Natural killer cell treated with Interleukin-12 subunit alpha and Interleukin-12 subunit beta and Interleukin-15 and Interleukin-18, amount 100 ng/mL, for 72 hours (primary cell): ENCODE measurements around the gene ACAD11. TPM values are rescaled to one million over a fixed set of nuclear protein-coding genes. Genes with fewer than 3 reads are reported as not detected.

Source experiments
- ATAC-seq, 2 donors: fragments of 150-1000 bp; cut with Tn5 transposase in 1 of 2; sonication (Bioruptor Pico), chemical (Tn5 transposase) in 1 of 2; 2 replicates each; pipeline ENCODE4 v1.10.0; 2021
- DNase-seq: peaks from one replicate; pipeline ENCODE4 v3.0.0; 2022; ENCODE audit warnings: low spot score
- H3K27ac Mint-ChIP-seq, 2 donors: 1 replicate in 1 of 2; 2 replicates in 1 of 2; pipeline ENCODE4 v1.8.0; 2022; ENCODE audit warnings: mixed read lengths in 2 of 2, mild to moderate bottlenecking in 1 of 2, moderate library complexity in 1 of 2
- H3K27me3 Mint-ChIP-seq, 2 donors: 1 replicate in 1 of 2; 2 replicates in 1 of 2; pipeline ENCODE4 v1.8.0; 2022; ENCODE audit warnings: mixed read lengths in 2 of 2
- H3K36me3 Mint-ChIP-seq: one replicate; pipeline ENCODE4 v1.8.0; 2022; ENCODE audit warnings: mixed read lengths
- H3K4me1 Mint-ChIP-seq, 2 donors: 1 replicate in 1 of 2; 2 replicates in 1 of 2; pipeline ENCODE4 v1.8.0; 2022; ENCODE audit warnings: low read depth in 2 of 2, mixed read lengths in 2 of 2, mild to moderate bottlenecking in 1 of 2
- H3K4me3 Mint-ChIP-seq: one replicate; pipeline ENCODE4 v1.8.0; 2022; ENCODE audit warnings: mixed read lengths
- H3K9me3 Mint-ChIP-seq: 2 replicates; pipeline ENCODE4 v1.8.0; 2022; ENCODE audit warnings: mixed read lengths
- total RNA-seq, 2 donors: library from RNA; stranded (reverse); gene quantifications; one replicate each; pipeline ENCODE4 v1.2.3, GENCODE V29; 2022

Gene ACAD11
- total RNA-seq, 2 donors from 2014 or later, result 9.3 to 11.5 TPM

GRCh38 chr3:132521901-132522300 is 137.7 kb downstream of the ACAD11 start:
- no peaks in the 10 kb centered on the region for H3K9me3 Mint-ChIP-seq
- DNase-seq, result no peak
- ATAC-seq, result no peak
- peaks cover 13% of the 10 kb centered on the region for H3K36me3 Mint-ChIP-seq
- H3K27ac Mint-ChIP-seq, result no peak overlapping the region
- H3K4me1 Mint-ChIP-seq, result no peaks in the 10 kb centered on the region
- no peaks in the 10 kb centered on the region for H3K27me3 Mint-ChIP-seq
- no peak overlapping the region for H3K4me3 Mint-ChIP-seq

- ATAC-seq, result no peak
- H3K9me3 Mint-ChIP-seq, result no peaks in the 10 kb centered on the region
These were observed 139.7 kb downstream of the ACAD11 start for GRCh38 chr3:132519914-132520313.

GRCh38 chr3:132517311-132517710 is 142.3 kb downstream of the ACAD11 start:
- Mint-ChIP-seq H3K27me3 (no peaks in the 10 kb centered on the region), H3K27ac (no peak overlapping the region), H3K4me3 (no peak overlapping the region), H3K4me1 (no peaks in the 10 kb centered on the region), H3K36me3 (peaks cover 25% of the 10 kb centered on the region), H3K9me3 (no peaks in the 10 kb centered on the region)
- DNase-seq (no peak), ATAC-seq (no peak)

More at GRCh38 chr3:132519914-132520313, 139.7 kb downstream of the ACAD11 start:
- Mint-ChIP-seq H3K36me3 (peaks cover 14% of the 10 kb centered on the region), H3K27ac (no peak overlapping the region), H3K4me3 (no peak overlapping the region), H3K27me3 (no peaks in the 10 kb centered on the region), H3K4me1 (no peaks in the 10 kb centered on the region)
- no peak for DNase-seq

GRCh38 chr3:132513057-132513456 is 146.6 kb downstream of the ACAD11 start:
- DNase-seq, result no peak
- no peak overlapping the region for H3K4me3 Mint-ChIP-seq
- ATAC-seq, result no peak
- H3K4me1 Mint-ChIP-seq, result no peaks in the 10 kb centered on the region
- no peak overlapping the region for H3K27ac Mint-ChIP-seq
- H3K9me3 Mint-ChIP-seq, result no peaks in the 10 kb centered on the region
- H3K27me3 Mint-ChIP-seq, result no peaks in the 10 kb centered on the region
- H3K36me3 Mint-ChIP-seq, result peaks cover 28% of the 10 kb centered on the region

GRCh38 chr3:132509506-132509905 is 150.1 kb downstream of the ACAD11 start:
- ATAC-seq (no peak), DNase-seq (no peak)
- no peak overlapping the region for H3K4me3 Mint-ChIP-seq
- no peaks in the 10 kb centered on the region for H3K9me3 Mint-ChIP-seq
- H3K4me1 Mint-ChIP-seq, result no peaks in the 10 kb centered on the region
- H3K27ac Mint-ChIP-seq, result no peak overlapping the region
- no peaks in the 10 kb centered on the region for H3K27me3 Mint-ChIP-seq
- peaks cover 34% of the 10 kb centered on the region for H3K36me3 Mint-ChIP-seq

- Mint-ChIP-seq H3K27me3 (no peaks in the 10 kb centered on the region), H3K36me3 (peaks cover 32% of the 10 kb centered on the region), H3K27ac (no peak overlapping the region), H3K9me3 (no peaks in the 10 kb centered on the region), H3K4me1 (no peaks in the 10 kb centered on the region), H3K4me3 (no peak overlapping the region)
- ATAC-seq (no peak), DNase-seq (no peak)
These were observed 150.5 kb downstream of the ACAD11 start for GRCh38 chr3:132509096-132509495.

Other genes starting within 250 kb of the ACAD11 start
- gene DNAJC13, start 242.3 kb downstream of the ACAD11 start, total RNA-seq, result 10 to 100 TPM; 36.0 to 44.1 TPM
- not detected for gene ACKR4, start 62.5 kb downstream of the ACAD11 start, total RNA-seq
- gene UBA5, start 520 bp upstream of the ACAD11 start, total RNA-seq, result 10 to 100 TPM; 49.0 to 51.7 TPM
- 10 to 100 TPM; 14.0 to 14.9 TPM for gene NPHP3, start 62.6 kb upstream of the ACAD11 start, total RNA-seq